NOMO-1 (cell line): ENCODE data around the gene MSI2.

ENCODE experiments used
- DNase-seq, 2 experiments: peaks; one replicate each; lab custom pipeline; 2025; ENCODE audit not compliant: unreplicated experiment in 2 of 2; lab: John Stamatoyannopoulos, UW

MSI2 gene

GRCh38 chr17:57425903-57426880 is 169.9 kb downstream of the MSI2 start:
- no peak for DNase-seq

DNA sequence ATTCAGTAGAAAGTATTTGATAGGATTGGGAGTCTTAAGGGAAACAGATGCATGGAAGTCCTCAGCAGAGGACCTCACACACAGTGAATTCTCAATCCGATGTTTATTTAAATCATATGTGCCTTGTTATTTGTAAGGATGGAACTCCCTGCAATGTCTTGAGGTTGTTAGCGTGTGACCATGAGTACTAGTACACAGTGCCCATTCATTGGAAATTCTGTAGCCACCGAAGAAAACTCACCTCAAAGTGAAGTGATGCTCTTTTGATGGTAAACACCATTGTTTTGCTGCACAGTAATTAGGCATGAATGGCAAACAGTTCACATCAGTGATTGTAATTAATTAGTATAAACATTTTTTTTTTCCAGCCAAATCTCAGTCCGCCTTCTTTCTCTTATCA is 173.6 kb downstream of the MSI2 start:
- no peak for DNase-seq

DNA sequence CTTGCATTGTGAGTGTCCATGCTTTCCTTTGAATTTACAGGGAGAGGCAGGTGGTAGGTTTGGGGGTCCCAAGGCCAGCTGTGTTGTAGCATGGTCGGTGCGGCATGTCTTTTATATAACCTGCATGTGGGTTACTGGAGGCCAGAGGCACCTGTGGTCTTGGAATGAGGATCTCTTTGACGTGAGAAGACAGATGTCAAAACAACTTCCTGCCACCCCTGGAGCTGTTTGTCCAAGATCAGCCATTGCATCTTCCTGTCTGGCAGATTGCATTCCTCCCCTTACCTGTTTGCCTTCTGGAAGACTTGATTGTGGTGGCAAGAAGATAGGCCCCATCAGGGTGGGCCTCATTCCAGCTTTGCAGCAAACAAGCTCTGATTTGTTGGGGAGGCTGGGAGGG is 175.1 kb downstream of the MSI2 start:
- DNase-seq: no peak

GRCh38 chr17:57432507-57433277 is 176.4 kb downstream of the MSI2 start:
- no peak for DNase-seq

DNA sequence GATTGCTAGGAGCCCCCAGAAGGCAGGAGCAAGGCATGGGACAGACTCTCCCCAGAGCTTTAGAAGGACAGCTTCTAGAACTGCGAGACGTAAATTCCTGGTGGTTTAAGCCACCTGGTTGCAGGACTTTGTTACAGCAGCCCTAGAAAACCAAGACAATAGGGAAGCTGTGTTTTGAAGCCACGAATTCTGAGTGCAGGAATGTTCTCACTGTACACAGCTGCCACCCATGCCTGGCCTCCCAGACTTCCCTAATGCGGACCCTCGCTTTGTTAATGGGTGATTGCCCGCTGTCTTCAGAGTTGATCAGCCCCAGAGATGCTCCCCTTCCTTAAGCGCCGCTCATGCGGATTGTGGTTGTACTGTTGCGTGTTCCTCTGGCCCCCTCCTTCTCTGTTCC is 177.1 kb downstream of the MSI2 start:
- DNase-seq: no peak

GRCh38 chr17:57434361-57434760 is 178.0 kb downstream of the MSI2 start:
- no peak for DNase-seq

DNA sequence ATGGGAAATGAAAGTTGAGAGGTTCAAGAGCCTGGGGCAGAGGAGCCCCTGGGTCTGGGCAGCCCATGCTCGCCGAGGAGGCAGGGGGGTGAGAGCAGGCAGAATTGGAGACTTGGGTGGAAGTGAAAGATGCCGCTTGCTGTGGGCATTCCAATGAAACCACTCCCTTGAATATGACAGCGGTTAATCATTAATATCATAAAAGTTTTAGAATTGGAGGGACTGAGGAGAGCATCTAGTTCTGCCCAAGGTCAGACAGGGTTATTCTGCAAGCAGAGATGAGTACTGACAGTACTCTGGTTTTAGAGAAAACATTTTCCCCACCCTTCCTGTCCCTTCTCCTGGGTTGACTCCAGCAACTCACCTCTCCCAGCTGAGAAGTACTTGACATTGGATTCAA is 180.2 kb downstream of the MSI2 start:
- no peak for DNase-seq

DNA sequence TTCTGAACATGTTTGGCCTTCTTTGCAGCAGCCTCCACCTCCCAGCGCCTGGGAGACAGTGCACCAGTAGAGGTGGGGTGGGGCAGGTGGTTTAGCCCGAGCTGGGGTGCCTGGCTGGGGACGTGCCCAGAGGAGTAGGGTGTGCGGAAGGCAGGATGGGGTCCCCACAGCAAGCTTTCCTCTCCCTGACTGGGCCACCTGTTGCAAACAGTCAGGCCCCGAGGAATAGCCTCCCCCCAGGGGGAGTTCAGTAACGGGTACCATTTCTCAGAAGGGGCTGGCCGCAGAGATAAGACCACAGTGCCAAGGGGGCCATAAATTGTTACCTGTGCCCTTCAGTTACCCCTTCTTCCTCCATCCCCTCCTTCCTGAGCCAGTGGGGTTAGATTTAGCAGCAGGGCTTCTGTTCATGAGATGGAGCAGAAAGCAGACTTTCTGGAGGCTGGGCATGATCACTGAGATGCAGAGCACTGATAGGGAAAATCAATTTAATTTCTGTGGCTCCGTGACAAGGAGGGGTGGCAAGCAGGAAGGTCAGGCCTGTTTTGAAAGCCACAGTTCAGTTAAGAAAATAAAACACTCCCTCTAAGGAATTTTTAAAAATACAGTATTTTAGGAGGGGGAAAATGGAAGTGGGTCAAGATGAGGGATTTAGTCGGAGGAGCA is 181.9 kb downstream of the MSI2 start:
- no peak for DNase-seq

- DNase-seq: no peak
Measured at GRCh38 chr17:57439651-57440050, 183.3 kb downstream of the MSI2 start.

GRCh38 chr17:57440522-57441269 is 184.4 kb downstream of the MSI2 start:
- DNase-seq: no peak

DNA sequence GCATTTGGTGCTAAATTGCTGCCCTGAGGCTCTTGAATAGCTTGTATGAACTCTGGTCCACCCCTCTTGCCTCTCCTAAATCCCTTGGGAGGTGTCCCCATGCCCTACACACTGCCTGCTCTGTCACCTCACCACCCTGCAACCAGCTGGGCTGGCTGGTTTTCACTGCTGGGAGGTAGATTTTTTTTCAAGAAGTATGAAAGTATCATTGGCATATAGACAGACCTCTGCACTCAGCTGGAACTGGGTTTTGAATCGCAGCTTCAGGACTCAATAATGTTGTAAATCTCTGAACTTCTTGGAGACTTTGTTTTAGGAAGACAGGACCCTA is 184.9 kb downstream of the MSI2 start:
- DNase-seq: no peak

DNA sequence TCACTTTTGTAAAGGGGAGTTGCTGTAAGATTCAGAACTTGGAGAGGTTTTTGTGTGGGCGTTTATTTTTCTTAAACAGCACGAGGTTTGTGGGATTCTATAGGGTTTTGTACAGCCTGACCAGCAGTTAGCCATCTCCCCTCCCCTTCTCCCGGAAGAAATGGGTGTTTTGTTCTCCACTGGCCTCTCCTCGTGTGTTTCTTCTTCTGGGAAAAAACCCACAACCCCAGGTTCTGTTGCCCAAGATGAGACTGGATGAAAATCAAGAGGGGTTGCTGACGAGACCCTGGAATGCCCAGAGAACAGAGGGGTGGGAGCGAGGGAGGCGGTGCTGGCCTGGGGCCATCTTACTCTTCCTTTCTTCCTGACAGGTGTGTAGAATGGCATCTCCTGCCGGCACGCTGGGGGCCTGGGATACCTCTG is 186.1 kb downstream of the MSI2 start:
- no peak for DNase-seq

GRCh38 chr17:57442914-57443571 is 186.7 kb downstream of the MSI2 start:
- DNase-seq: no peak

DNA sequence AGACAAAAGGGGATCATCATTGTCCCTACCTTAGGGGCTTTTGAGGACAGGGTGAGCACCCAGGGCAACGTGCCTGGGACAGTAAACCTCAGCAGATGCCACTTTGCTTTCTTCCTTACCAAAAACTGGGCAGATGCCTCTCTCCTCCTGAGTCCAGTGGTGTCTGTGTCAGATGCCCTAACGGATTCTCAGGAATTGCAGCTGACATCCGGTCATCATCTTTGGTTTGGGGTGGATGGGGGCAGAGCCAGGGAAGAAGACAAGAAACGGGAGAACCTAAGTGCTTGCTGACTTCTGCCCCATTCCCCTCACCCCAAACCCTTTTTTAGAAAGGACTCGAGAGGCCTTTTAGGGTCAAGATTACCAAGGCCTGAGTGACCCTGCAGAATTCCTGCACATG is 187.5 kb downstream of the MSI2 start:
- no peak for DNase-seq

DNA sequence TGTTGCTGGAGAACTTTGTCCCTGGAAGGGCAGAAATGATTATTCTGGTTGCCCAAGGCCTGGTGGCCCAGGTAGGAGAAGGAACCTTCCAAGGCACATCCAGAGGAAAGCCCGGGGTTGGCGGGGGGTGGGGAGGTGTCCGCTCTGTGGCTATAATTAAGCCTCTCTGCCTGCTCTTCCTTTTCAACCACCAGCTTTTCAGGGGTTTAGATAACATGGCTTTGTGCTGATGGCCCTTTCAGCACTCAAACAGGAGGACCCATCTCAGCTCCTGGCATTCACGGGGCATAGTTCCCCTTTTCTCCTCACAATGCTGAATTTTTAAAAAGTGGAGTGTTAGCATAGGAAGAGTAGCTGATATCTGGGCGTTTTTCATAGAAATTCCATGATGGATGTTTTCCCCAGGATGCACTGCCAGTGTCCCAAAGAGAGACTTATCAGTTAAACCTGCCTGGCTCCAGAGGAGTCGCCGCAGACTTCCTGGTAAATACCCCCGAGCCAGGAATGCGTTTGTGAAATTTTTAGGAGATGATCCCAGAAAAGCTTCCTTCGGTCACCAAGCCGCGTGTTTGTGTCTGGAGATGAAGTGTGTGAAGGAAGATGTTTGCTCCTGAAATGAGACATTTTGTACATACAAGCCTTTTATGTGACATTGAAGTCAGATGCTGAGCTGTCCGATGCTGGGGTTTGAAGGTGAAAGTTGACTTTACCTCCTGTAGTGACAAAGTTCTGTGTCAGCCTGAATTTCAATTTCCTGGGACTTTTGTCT is 188.5 kb downstream of the MSI2 start:
- no peak for DNase-seq

DNA sequence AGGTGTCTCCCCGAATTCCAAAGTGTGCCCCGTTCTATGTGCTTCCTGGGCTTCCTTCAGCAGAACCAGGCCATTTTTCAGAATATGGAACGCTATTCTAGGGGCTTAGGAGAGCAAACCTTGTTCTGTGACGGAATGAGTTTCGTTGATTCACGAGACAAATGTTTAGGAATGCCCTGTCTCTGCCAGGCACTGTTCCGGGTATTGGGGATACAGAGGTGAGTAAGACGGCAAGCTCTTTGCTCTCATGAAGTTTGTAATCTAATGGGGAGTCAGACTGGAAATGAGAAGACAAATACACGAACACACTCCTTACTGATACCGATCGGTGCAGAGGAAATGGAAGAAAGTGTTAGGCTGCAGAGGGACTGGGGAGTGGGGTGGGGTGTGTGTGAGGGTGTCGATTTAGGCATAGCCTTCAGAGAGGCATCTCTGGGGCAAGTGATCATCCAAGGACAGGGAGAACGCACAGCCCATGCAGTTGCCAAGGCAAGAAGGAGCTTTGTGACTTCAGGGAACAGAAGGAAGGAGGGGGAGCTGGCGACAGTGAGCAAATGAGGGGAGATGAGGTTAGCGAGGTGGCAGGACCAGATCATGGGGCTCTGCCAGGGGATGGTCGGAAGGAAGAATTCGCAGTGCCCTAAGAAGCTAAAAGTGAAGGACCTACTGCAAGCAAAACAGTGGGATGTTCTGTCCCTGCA is 189.6 kb downstream of the MSI2 start:
- DNase-seq: no peak

DNA sequence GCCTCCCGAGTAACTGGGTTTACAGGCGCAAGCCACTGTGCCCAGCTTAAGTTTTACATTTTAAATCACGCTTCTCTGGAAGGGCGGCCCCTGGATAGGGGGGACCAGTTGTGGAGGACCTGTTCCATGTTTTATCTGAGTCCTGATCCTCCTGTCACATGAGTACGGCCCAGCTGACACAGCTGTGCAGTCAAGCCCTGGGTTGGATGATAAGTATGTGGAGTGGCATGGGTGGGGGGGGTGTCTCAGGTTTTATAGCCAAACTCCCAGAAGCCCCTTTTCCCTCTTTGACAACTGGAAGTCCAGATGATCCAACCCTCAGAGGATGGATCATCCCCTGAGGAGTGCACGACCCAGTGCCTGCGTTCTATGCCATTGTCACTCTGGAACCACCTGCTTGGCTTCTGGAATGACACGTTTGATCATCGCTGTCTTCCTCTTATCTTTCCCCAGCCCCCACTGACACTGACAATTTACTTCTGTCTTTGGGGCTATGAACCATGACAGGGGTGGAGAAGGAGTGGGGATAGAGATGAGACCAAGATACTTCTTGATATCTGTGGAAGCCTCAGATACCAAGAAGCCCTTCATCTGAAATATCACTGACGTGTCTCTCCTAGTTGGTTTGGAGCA is 191.2 kb downstream of the MSI2 start:
- DNase-seq: no peak

DNA sequence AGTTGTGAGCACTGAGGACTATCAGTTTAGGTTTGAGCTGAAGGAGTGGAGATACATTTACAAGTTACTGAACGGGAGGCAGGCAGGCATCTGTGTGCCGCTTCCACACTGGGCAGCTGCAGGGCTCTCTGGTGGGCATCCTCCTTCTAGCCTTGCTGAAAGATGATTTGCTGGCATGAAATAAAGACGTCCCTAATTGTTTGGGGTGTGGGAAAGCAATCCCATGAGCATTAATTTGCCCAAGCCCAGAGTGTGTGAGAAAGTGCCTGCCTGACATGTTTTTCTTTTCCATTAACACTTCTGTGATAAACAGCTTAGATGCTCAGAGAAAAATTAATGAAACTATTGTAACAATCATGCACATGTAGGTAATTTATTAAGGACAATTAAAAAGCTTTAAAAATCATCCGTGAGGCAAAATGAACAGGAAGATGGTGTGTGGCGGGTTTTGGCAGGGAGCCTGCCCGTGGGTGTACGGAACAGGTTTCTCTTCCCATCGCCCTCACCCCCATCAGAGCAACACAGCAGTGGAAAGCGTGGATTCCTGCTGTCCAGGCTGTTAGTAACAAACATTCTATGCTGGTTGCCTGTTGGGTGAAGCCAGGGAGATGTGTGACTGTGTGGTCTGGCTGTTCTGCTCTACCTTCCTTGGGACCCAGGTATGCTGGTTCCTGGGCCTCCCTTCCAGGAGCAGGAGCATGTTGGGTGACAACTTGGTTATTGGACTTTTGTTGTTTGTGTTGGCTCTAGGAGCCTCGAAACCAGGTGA is 191.9 kb downstream of the MSI2 start:
- DNase-seq: no peak
